ENCODE data around the gene CAPN13.

DNA sequence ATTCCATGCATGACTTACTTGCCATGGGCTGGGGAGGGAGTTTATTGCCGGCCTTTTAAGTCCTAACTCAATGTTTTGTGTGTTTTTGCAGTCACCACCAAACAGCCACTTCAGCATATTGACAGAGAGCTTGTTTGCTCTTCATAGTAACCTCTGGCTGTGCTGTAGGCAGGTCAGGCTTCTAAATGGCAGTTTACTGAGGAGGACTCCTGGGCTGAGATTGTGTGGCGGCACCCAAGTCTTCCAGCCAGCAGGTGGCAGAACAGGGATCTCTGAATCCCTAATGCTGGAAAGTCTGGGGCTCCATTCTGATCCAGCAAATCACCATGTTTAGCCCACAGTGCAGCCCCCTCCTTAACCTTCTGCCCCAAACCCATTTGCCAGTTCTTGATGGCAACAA lies 121.2 kb downstream of the CAPN13 start:
- TF ChIP-seq, protein P1, sequence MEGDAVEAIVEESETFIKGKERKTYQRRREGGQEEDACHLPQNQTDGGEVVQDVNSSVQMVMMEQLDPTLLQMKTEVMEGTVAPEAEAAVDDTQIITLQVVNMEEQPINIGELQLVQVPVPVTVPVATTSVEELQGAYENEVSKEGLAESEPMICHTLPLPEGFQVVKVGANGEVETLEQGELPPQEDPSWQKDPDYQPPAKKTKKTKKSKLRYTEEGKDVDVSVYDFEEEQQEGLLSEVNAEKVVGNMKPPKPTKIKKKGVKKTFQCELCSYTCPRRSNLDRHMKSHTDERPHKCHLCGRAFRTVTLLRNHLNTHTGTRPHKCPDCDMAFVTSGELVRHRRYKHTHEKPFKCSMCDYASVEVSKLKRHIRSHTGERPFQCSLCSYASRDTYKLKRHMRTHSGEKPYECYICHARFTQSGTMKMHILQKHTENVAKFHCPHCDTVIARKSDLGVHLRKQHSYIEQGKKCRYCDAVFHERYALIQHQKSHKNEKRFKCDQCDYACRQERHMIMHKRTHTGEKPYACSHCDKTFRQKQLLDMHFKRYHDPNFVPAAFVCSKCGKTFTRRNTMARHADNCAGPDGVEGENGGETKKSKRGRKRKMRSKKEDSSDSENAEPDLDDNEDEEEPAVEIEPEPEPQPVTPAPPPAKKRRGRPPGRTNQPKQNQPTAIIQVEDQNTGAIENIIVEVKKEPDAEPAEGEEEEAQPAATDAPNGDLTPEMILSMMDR (IDR thresholded peaks at IDR 0.05), result no peak
- TF ChIP-seq EZH2 (IDR thresholded peaks at IDR 0.05; ENCODE audit: borderline replicate concordance, insufficient read depth, low read depth, low read length, poor library complexity, severe bottlenecking), result no peak
